Adrenal gland (tissue), 12 donors: ENCODE results near the gene FAM120B. TPM values are rescaled to one million over a fixed set of nuclear protein-coding genes. Genes with fewer than 3 reads are reported as not detected.

Source experiments
- DNase-seq, 7 donors: peaks; one replicate each; pipeline ENCODE4 v3.0.0-alpha.2; 2019 to 2020
- H3K27ac ChIP-seq, 5 donors: fragments of 200-600 bp; sonication (generic) in 4 of 5; 1 replicate in 3 of 5; 2 replicates in 2 of 5; pipeline versions ENCODE4 v1.5.1 to v1.8.0; 2016 to 2020; ENCODE audit warnings: mild to moderate bottlenecking in 1 of 5
- H3K27me3 ChIP-seq: fragments of 200-600 bp; 2 replicates; pipeline ENCODE4 v1.8.0; 2021
- H3K36me3 ChIP-seq, 2 donors: fragments of 200-600 bp; replicated peaks in 1 of 2; 1 replicate in 1 of 2; 2 replicates in 1 of 2; pipeline versions ENCODE4 v1.5.1 to v1.8.0; 2018 to 2022
- H3K4me1 ChIP-seq, 2 donors: fragments of 200-600 bp; replicated peaks in 1 of 2; 1 replicate in 1 of 2; 2 replicates in 1 of 2; pipeline versions ENCODE4 v1.5.1 to v1.8.0; 2018 to 2021
- H3K4me3 ChIP-seq, 4 donors: fragments of 200-600 bp; sonication (generic) in 3 of 4; one replicate each; pipeline ENCODE4 v1.5.1; 2016 to 2018
- H3K9me3 ChIP-seq, 3 donors: fragments of 200-600 bp; sonication (generic) in 1 of 3; replicated peaks in 1 of 3; 1 replicate in 2 of 3; 2 replicates in 1 of 3; pipeline versions ENCODE4 v1.5.1 to v1.8.0; 2016 to 2021
- CTCF ChIP-seq, 6 experiments: fragments of 450-650 bp in 4 of 6; fragments of 200-600 bp in 2 of 6; sonication (generic) in 1 of 6; IDR thresholded peaks; 1 replicate in 5 of 6; 2 replicates in 1 of 6; pipeline versions ENCODE4 v1.5.1 to v1.8.0; 2016 to 2021; ENCODE audit warnings: antibody characterized with exemption in 6 of 6, mild to moderate bottlenecking in 2 of 6, moderate library complexity in 1 of 6
- POLR2A ChIP-seq, 2 donors: fragments of 450-650 bp; IDR thresholded peaks; one replicate each; pipeline ENCODE4 v1.6.1; 2017; ENCODE audit warnings: antibody characterized with exemption in 2 of 2, mild to moderate bottlenecking in 2 of 2, moderate library complexity in 1 of 2
- WGBS, 4 donors: extraction: QIAGEN DNeasy Blood & Tissue Kit in 2 of 4; methylation state at CpG; one replicate each; pipeline versions ENCODE4 v1.1.5 to v1.1.7; 2013 to 2017; 5-methylcytosine and 5-hydroxymethylcytosine counted together
- intact Hi-C, 2 donors: fragments of 100-400 bp; cut with DNase I; formaldehyde crosslinking; loops; one replicate each; pipeline versions ENCODE4 v1.14.1 to v1.15.0; 2022 to 2023
- polyA plus RNA-seq, 3 donors: library from polyadenylated mRNA; stranded (reverse); fragments of 200-250 nt in 2 of 3; fragments of 350-450 nt in 1 of 3; fragmentation: Illumina TruSeq in 1 of 3; extraction: RNeasy Lipid Tissue Mini Kit (QIAGEN cat#74804) in 1 of 3; gene quantifications; one replicate each; pipeline ENCODE4 v1.2.3, GENCODE V29; 2013 to 2014
- total RNA-seq, 9 donors: library from RNA; depleted of rRNA in 4 of 9; stranded (reverse); fragments of >200 nt in 4 of 9; fragments of 120-200 nt in 1 of 9; fragmentation: NEBNext Ultra II Directional in 1 of 9; extraction: Animal tissue kit (Norgen Biotek cat#: 25700) in 1 of 9; gene quantifications; one replicate each; pipeline versions ENCODE4 v1.1.0 to v1.2.4, GENCODE V29; 2013 to 2023
- donor health status: healthy with polysubstance abuse.
- donor health status: Bipolar disorder and iron deficiency.
- donor health status: DM: yes; HTN: yes; CAD: no.
- donor health status: DM: no; HTN: no; CAD: no.
- donor health status: DM: no; HTN: no; CAD: no.
- donor health status: DM: yes; HTN: yes; CAD: no.

The FAM120B gene
- total and polyA plus RNA-seq, 12 donors: 12.4 to 42.0 (median 27.4) TPM

DNA sequence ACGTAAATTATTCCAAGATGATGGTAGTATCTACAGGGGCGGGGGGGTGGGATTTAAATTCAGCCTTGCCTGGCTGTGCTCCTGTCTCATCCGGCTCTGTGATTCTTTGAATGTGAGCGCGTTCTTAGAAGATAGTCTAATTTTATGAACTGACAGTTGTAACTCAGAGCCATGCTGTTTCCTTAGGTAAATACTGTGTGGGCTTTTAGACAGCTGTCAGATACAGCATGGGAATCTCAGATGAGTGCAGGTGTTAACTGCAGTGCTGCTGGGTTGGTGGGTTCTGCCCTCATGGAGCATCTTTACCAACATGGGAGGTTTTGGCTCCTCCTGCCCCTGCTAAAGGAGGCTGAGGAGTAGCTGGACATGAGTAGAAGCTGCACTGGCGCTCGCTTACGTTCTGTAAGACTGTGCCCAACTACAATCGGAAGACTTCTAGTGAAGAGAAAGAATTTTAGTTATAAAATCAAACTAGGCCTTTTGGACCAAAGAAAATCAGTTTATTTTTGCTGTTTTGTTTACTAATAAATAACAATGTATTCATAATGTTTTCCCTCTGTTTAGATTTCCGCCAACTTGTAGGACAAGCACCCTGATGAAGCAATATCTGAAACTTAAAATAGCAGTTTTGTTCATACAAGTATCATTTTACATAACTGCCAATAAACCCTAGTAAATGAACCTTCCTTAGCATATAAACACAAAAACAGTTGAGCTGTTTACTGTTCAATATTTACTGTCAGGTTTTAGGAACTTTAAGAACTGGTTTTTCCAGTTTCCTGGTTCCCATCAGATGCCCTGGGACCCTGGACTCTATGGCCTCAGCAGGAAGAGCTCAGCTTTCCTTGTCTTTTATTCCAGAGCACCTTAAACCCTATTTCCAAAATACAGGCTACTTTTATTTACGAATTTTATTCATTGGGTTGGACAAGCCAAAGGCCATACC lies 66.1 kb downstream of the FAM120B start:
- Histone ChIP-seq H3K9me3 (no peaks in the 10 kb centered on the region), H3K4me1 (no peaks in the 10 kb centered on the region), H3K36me3 (peaks cover 0 to 11% of the 10 kb centered on the region in 2 donors), H3K27me3 (no peaks in the 10 kb centered on the region), H3K27ac (no peak overlapping the region), H3K4me3 (no peak overlapping the region)
- intact Hi-C loops: no loop called here
- TF ChIP-seq CTCF (IDR thresholded peaks at IDR 0.05) (no peak), POLR2A (IDR thresholded peaks at IDR 0.05) (no peak)
- DNase-seq: no peak
- WGBS, 4 donors: 94 to 97% (median 96%) methylated on average over 11 of the region's 11 CpGs

GRCh38 chr6:170374571-170375444 lies 68.2 kb downstream of the FAM120B start:
- Histone ChIP-seq H3K9me3 (no peaks in the 10 kb centered on the region), H3K27me3 (no peaks in the 10 kb centered on the region), H3K36me3 (no peaks in the 10 kb centered on the region), H3K4me3 (no peak overlapping the region), H3K27ac (no peak overlapping the region), H3K4me1 (no peaks in the 10 kb centered on the region)
- intact Hi-C loops: no loop called here
- TF ChIP-seq CTCF (IDR thresholded peaks at IDR 0.05) (no peak), POLR2A (IDR thresholded peaks at IDR 0.05) (no peak)
- WGBS, 4 donors: 87 to 94% (median 90%) methylated on average over 11 of the region's 11 CpGs
- no peak for DNase-seq

GRCh38 chr6:170375661-170376060 lies 69.1 kb downstream of the FAM120B start:
- H3K27me3 ChIP-seq: no peaks in the 10 kb centered on the region
- no peak overlapping the region for H3K4me3 ChIP-seq
- H3K27ac ChIP-seq: no peak overlapping the region
- no peaks in the 10 kb centered on the region for H3K9me3 ChIP-seq
- WGBS, 4 donors: 90 to 95% (median 94%) methylated on average over 10 of the region's 10 CpGs
- H3K4me1 ChIP-seq: no peaks in the 10 kb centered on the region
- TF ChIP-seq CTCF (IDR thresholded peaks at IDR 0.05) (no peak), POLR2A (IDR thresholded peaks at IDR 0.05) (no peak)
- intact Hi-C loops: no loop called here
- H3K36me3 ChIP-seq: no peaks in the 10 kb centered on the region
- no peak for DNase-seq

DNA sequence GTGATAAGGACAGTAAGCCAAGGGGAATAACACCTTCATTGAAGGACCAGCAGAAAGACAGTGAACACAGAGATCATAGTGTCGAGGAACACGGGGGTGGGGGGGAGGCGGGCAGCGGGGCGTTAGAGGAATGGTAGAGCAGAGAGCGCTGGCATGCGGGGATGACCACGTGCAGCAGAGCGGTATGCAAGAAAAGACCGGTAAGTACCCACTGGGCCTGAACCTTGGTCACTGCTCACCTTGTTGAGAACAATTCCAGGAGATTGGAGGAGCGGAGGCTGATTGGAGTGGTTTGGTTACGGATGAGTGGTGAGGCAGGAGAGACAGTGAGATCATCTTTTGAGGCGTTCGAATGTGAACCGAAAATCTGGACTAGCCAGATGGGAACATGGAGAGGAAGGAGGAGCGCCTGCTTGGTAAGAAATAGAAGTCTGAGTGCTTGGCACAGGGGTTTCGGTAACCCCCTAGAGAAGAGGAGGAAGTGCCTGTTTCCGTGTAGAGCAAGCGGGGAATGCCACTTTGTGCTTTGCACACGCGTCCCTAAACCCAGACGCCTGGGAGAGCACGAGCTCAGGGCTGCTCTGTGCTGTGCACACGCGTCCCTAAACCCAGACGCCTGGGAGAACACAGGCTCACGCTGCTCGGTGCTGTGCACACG lies 70.0 kb downstream of the FAM120B start:
- Histone ChIP-seq H3K4me1 (no peaks in the 10 kb centered on the region), H3K4me3 (no peak overlapping the region), H3K9me3 (no peaks in the 10 kb centered on the region), H3K27ac (no peak overlapping the region), H3K27me3 (no peaks in the 10 kb centered on the region), H3K36me3 (no peaks in the 10 kb centered on the region)
- no peak for DNase-seq
- intact Hi-C loops: no loop called here
- no peak for TF ChIP-seq POLR2A (IDR thresholded peaks at IDR 0.05)
- 88 to 92% (median 91%) methylated on average over 22 to 29 of the region's 29 CpGs for WGBS, 4 donors
